Measurements from ENCODE around the gene FUT9. TPM values are rescaled to one million over a fixed set of nuclear protein-coding genes. Genes with fewer than 3 reads are reported as not detected.

FUT9 gene
- total and polyA plus RNA-seq, 8 donors, result 0.23 to 0.69 (median 0.40) TPM; not detected in 2

GRCh38 chr6:96075826-96076225 is 60.1 kb downstream of the FUT9 start:
- no peak for DNase-seq
- intact Hi-C loops (cut with DNase I), result no loop called here
- no peak overlapping the region for H3K4me3 ChIP-seq
- H3K4me1 ChIP-seq, result no peaks in the 10 kb centered on the region
- peak; percentile 83 for ATAC-seq
- no peaks in the 10 kb centered on the region for H3K9me3 ChIP-seq
- peak overlapping the region in 1 of 2 donors; percentile 17 for H3K27ac ChIP-seq
- no peaks in the 10 kb centered on the region for H3K36me3 ChIP-seq
- no peak for TF ChIP-seq CTCF (IDR thresholded peaks at IDR 0.05)
- no peaks in the 10 kb centered on the region for H3K27me3 ChIP-seq

DNA sequence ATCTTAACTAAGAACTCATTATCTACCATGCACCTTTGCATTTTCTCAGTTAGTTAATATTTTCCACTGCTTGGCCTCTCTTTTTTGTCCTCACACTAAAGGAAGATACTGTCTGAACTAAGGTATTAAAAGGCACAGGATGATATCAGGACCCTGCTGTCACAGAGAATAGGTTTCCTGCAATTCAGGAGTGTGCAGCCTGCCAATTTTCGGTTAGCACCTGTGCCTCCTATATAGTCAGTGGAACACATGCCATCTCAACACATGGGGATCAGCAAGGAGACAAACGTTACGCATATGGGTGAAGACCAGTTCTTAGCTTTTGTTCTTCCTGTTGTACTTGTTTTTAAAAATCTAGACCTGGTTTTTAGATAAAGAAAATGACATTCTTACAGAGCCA is 71.0 kb downstream of the FUT9 start:
- Histone ChIP-seq H3K9me3 (no peaks in the 10 kb centered on the region), H3K27me3 (no peaks in the 10 kb centered on the region), H3K36me3 (no peaks in the 10 kb centered on the region), H3K4me3 (no peak overlapping the region), H3K27ac (no peak overlapping the region), H3K4me1 (no peaks in the 10 kb centered on the region)
- intact Hi-C loops (cut with DNase I), result no loop called here
- no peak for ATAC-seq
- DNase-seq, result no peak
- no peak for TF ChIP-seq CTCF (IDR thresholded peaks at IDR 0.05)

DNA sequence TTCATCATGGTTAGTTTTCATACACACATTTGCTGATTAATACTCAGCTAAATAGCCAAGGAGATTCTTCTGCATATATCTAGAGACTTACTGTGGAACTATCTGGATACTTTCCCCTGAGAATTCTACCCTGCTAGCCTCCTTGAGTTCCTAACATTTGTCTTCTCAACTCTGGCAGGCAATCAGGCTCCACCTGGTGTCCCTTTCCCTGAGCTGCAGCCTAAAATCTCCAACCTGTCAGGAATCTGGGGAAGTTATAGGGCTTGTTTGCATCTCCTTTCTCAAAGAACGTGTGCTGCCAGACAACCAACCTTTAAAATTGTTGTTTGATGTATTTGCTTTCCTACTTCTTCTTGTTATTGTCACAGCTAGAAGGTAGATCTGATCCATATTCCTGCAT is 73.4 kb downstream of the FUT9 start:
- Histone ChIP-seq H3K36me3 (no peaks in the 10 kb centered on the region), H3K4me3 (no peak overlapping the region), H3K4me1 (no peaks in the 10 kb centered on the region), H3K27me3 (no peaks in the 10 kb centered on the region), H3K27ac (no peak overlapping the region), H3K9me3 (no peaks in the 10 kb centered on the region)
- DNase-seq (no peak), ATAC-seq (peak; percentile 42)
- TF ChIP-seq CTCF (IDR thresholded peaks at IDR 0.05), result no peak
- intact Hi-C loops (cut with DNase I), result no loop called here

GRCh38 chr6:96094077-96094476 is 78.3 kb downstream of the FUT9 start:
- intact Hi-C loops (cut with DNase I), result no loop called here
- no peak for ATAC-seq
- H3K4me3 ChIP-seq, result no peak overlapping the region
- H3K36me3 ChIP-seq, result no peaks in the 10 kb centered on the region
- no peak for TF ChIP-seq CTCF (IDR thresholded peaks at IDR 0.05)
- no peaks in the 10 kb centered on the region for H3K27me3 ChIP-seq
- no peaks in the 10 kb centered on the region for H3K9me3 ChIP-seq
- no peaks in the 10 kb centered on the region for H3K4me1 ChIP-seq
- H3K27ac ChIP-seq, result no peak overlapping the region
- no peak for DNase-seq

GRCh38 chr6:96099069-96099468 is 83.3 kb downstream of the FUT9 start:
- ATAC-seq (no peak), DNase-seq (no peak)
- TF ChIP-seq CTCF (IDR thresholded peaks at IDR 0.05), result no peak
- no peaks in the 10 kb centered on the region for H3K36me3 ChIP-seq
- no peaks in the 10 kb centered on the region for H3K27me3 ChIP-seq
- intact Hi-C loops (cut with DNase I), result no loop called here
- H3K9me3 ChIP-seq, result no peaks in the 10 kb centered on the region
- no peak overlapping the region for H3K27ac ChIP-seq
- no peaks in the 10 kb centered on the region for H3K4me1 ChIP-seq
- H3K4me3 ChIP-seq, result no peak overlapping the region
